ENCODE measurements around the gene UROC1. TPM values are rescaled to one million over a fixed set of nuclear protein-coding genes. Genes with fewer than 3 reads are reported as not detected.

The UROC1 gene
- total RNA-seq, 1 donor: not detected

DNA sequence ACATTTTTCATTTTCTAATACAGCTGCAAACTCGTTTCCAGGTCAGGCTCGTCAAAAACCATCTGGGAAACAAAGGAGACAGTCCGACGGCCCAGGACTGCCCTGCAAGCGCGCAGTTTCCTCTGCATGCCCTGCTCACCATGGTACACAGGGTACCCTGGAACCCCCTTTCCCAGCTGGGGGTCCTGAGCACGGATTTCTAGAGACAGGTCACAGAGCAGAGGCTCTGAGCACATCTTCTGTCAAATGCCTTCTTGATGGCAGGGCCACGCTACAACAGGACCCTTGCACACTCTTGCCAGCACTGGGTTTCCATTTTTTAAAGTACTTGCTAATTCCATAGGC is 50.0 kb downstream of the UROC1 start:
- Histone ChIP-seq H3K36me3 (ENCODE audit: insufficient read depth, low read length) (peaks cover 79% of the 10 kb centered on the region), H4K20me1 (ENCODE audit: insufficient read depth, low read length) (peaks cover 47% of the 10 kb centered on the region), H3K27ac (ENCODE audit: low read depth, low read length) (no peak overlapping the region), H3K79me2 (ENCODE audit: insufficient read depth, low read length) (peaks cover 79% of the 10 kb centered on the region), H3K9me3 (ENCODE audit: low read depth, low read length) (no peaks in the 10 kb centered on the region), H3K4me1 (ENCODE audit: insufficient read depth, low read length) (peaks cover 8% of the 10 kb centered on the region), H3K4me3 (ENCODE audit: insufficient read depth, low read length) (no peak overlapping the region), H3K27me3 (ENCODE audit: insufficient read depth, low read length) (no peaks in the 10 kb centered on the region), H3K4me2 (ENCODE audit: insufficient read depth, low read length) (no peak overlapping the region), H2AFZ (ENCODE audit: low read length) (no peak overlapping the region)
- TF ChIP-seq, protein P1, sequence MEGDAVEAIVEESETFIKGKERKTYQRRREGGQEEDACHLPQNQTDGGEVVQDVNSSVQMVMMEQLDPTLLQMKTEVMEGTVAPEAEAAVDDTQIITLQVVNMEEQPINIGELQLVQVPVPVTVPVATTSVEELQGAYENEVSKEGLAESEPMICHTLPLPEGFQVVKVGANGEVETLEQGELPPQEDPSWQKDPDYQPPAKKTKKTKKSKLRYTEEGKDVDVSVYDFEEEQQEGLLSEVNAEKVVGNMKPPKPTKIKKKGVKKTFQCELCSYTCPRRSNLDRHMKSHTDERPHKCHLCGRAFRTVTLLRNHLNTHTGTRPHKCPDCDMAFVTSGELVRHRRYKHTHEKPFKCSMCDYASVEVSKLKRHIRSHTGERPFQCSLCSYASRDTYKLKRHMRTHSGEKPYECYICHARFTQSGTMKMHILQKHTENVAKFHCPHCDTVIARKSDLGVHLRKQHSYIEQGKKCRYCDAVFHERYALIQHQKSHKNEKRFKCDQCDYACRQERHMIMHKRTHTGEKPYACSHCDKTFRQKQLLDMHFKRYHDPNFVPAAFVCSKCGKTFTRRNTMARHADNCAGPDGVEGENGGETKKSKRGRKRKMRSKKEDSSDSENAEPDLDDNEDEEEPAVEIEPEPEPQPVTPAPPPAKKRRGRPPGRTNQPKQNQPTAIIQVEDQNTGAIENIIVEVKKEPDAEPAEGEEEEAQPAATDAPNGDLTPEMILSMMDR (IDR thresholded peaks at IDR 0.05; ENCODE audit: extremely low read depth, low read depth, low read length): no peak
- DNase-seq (ENCODE audit: insufficient read length, low spot score, missing footprints): no peak

DNA sequence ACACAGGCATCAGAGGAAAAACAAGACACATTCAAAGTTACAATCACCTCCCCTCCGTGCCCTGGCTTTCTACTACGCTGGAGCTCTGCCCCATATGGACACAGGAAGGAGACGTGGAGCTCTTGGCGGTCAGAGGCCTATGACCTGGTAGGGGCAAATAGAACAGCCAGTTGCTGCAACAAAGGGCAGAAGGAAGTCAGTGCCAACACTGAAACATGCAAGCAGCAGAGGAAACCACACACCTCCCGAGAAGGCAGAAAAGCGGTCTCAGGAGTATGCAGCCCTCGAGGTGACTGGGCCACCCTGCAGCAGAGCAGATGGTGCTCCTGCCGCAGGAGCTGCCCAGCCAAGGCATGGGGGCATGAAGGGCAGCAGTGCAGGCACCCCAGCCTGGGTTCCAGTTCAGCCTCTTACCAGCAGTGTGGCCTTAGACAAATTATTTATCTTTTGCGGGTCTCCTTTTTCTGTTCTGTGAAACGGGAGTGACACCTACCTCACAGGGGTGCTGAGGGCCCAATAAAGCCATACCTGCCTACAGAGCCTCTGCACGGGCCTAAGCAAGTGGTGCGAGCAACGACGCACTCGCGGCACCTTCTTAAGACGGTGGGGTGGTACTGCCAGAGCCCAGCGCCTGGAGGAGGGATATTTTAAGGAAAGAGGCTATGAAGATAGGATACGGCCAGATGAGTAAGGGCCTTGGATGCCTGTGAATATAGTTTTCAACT is 50.5 kb downstream of the UROC1 start:
- H3K27me3 ChIP-seq (ENCODE audit: insufficient read depth, low read length): no peaks in the 10 kb centered on the region
- H3K4me1 ChIP-seq (ENCODE audit: insufficient read depth, low read length): peaks cover 3% of the 10 kb centered on the region
- H3K4me3 ChIP-seq (ENCODE audit: insufficient read depth, low read length): no peak overlapping the region
- peaks cover 84% of the 10 kb centered on the region for H3K36me3 ChIP-seq (ENCODE audit: insufficient read depth, low read length)
- no peak overlapping the region for H3K27ac ChIP-seq (ENCODE audit: low read depth, low read length)
- H3K4me2 ChIP-seq (ENCODE audit: insufficient read depth, low read length): no peak overlapping the region
- TF ChIP-seq, protein P1 (IDR thresholded peaks at IDR 0.05; ENCODE audit: extremely low read depth, low read depth, low read length): no peak
- H3K79me2 ChIP-seq (ENCODE audit: insufficient read depth, low read length): peaks cover 73% of the 10 kb centered on the region
- peaks cover 41% of the 10 kb centered on the region for H4K20me1 ChIP-seq (ENCODE audit: insufficient read depth, low read length)
- DNase-seq (ENCODE audit: insufficient read length, low spot score, missing footprints): peak; percentile 58
- H3K9me3 ChIP-seq (ENCODE audit: low read depth, low read length): no peaks in the 10 kb centered on the region
- H2AFZ ChIP-seq (ENCODE audit: low read length): no peak overlapping the region

DNA sequence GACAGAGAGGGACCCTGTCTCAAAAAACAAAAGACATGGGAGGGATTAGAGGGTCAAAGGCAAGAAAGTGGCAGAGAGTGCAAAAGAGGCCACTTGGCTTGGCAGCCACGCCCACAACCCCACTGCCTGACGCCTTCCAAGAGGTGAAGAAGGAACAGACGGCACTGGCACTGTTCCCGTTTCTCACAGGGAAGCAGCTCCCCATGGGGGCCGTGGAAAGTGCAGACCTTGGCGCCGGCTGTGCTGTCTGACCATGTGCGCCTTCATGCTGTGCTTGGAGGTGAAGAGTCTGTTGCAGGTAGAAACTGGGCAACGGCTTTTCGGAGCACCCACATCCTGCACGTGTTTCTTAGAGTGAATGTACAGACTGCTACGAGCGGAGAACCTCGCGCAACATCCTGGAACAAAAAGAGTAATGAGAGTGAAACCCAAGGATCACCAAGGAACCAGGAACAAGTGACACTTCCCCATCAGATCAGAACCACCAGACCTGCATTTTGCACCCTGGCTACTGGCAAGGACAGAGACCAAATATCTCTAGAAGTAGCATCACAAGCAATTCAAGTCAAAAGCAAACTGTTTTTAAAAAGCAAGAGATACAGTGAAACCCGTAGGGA is 51.5 kb downstream of the UROC1 start:
- no peaks in the 10 kb centered on the region for H3K4me1 ChIP-seq (ENCODE audit: insufficient read depth, low read length)
- no peaks in the 10 kb centered on the region for H3K9me3 ChIP-seq (ENCODE audit: low read depth, low read length)
- H4K20me1 ChIP-seq (ENCODE audit: insufficient read depth, low read length): peaks cover 43% of the 10 kb centered on the region
- no peak overlapping the region for H3K4me2 ChIP-seq (ENCODE audit: insufficient read depth, low read length)
- no peaks in the 10 kb centered on the region for H3K27me3 ChIP-seq (ENCODE audit: insufficient read depth, low read length)
- H3K79me2 ChIP-seq (ENCODE audit: insufficient read depth, low read length): peaks cover 68% of the 10 kb centered on the region
- H3K36me3 ChIP-seq (ENCODE audit: insufficient read depth, low read length): peaks cover 88% of the 10 kb centered on the region
- no peak overlapping the region for H2AFZ ChIP-seq (ENCODE audit: low read length)
- DNase-seq (ENCODE audit: insufficient read length, low spot score, missing footprints): no peak
- H3K27ac ChIP-seq (ENCODE audit: low read depth, low read length): no peak overlapping the region
- TF ChIP-seq, protein P1 (IDR thresholded peaks at IDR 0.05; ENCODE audit: extremely low read depth, low read depth, low read length): no peak
- H3K4me3 ChIP-seq (ENCODE audit: insufficient read depth, low read length): no peak overlapping the region

GRCh38 chr3:126464997-126465396 is 52.6 kb downstream of the UROC1 start:
- Histone ChIP-seq H3K27me3 (ENCODE audit: insufficient read depth, low read length) (no peaks in the 10 kb centered on the region), H2AFZ (ENCODE audit: low read length) (no peak overlapping the region), H3K4me3 (ENCODE audit: insufficient read depth, low read length) (no peak overlapping the region), H4K20me1 (ENCODE audit: insufficient read depth, low read length) (peaks cover 44% of the 10 kb centered on the region), H3K27ac (ENCODE audit: low read depth, low read length) (no peak overlapping the region), H3K4me2 (ENCODE audit: insufficient read depth, low read length) (no peak overlapping the region), H3K4me1 (ENCODE audit: insufficient read depth, low read length) (no peaks in the 10 kb centered on the region), H3K79me2 (ENCODE audit: insufficient read depth, low read length) (peaks cover 63% of the 10 kb centered on the region), H3K9me3 (ENCODE audit: low read depth, low read length) (no peaks in the 10 kb centered on the region), H3K36me3 (ENCODE audit: insufficient read depth, low read length) (peaks cover 86% of the 10 kb centered on the region)
- TF ChIP-seq, protein P1 (IDR thresholded peaks at IDR 0.05; ENCODE audit: extremely low read depth, low read depth, low read length): no peak
- peak; percentile 69 for DNase-seq (ENCODE audit: insufficient read length, low spot score, missing footprints)
